ENCODE measurements around the gene DUSP6. TPM values are rescaled to one million over a fixed set of nuclear protein-coding genes. Genes with fewer than 3 reads are reported as not detected.

DUSP6 gene
- total RNA-seq, 1 experiment from 2014 or later: 20.3 TPM

GRCh38 chr12:89354612-89355067 lies 2.3 kb upstream of the DUSP6 start:
- Histone ChIP-seq H3K36me3 (ENCODE audit: control insufficient read depth, insufficient read depth, low read length) (peaks cover 4% of the 10 kb centered on the region; the same call in 1 of the 2 replicates), H3K27me3 (ENCODE audit: control insufficient read depth, insufficient read depth, low read length) (no peaks in the 10 kb centered on the region), H3K27ac (ENCODE audit: low read length) (peak overlapping the region; percentile 86), H3K4me1 (ENCODE audit: control insufficient read depth, insufficient read depth, low read length) (peaks cover 14% of the 10 kb centered on the region; the same call in 1 of the 2 replicates), H3K9me3 (ENCODE audit: control insufficient read depth, insufficient read depth, low read depth, low read length) (no peaks in the 10 kb centered on the region), H3K4me3 (ENCODE audit: low read depth in 2 of 2, low read length in 2 of 2) (peak overlapping the region; percentile 86 to 88)
- ChIA-PET POLR2A (interaction anchor here (0.7 kb wide), 2 partner anchors 79 to 337 kb away, joined by 3 read pairs; no protein-coding TSS in a partner anchor), CTCF (no interaction called here)
- intact Hi-C loops (cut with micrococcal nuclease; ENCODE audit: unreplicated experiment): loop anchor here (5.0 to 10.0 kb wide), 3 partner anchors 108 to 337 kb away; no protein-coding TSS in a partner anchor
- no TSS peak for BruUV-seq (replicated peaks)
- in situ Hi-C loops (cut with HindIII; ENCODE audit: low pct_unique_long_range_greater_than_20kb, low sequenced_read_pairs): no loop called here
- no peak for DNase-seq (ENCODE audit: low read depth, low spot score)
- TF ChIP-seq POLR2AphosphoS5 (IDR thresholded peaks at IDR 0.05; ENCODE audit: low read depth, low read length) (no peak), TCF7L2 (IDR thresholded peaks at IDR 0.05; ENCODE audit: low read depth, low read length) (no peak), SIN3A (IDR thresholded peaks at IDR 0.05; ENCODE audit: borderline replicate concordance, insufficient read depth, low read depth, low read length) (no peak)
- TF ChIP-seq, protein P1, sequence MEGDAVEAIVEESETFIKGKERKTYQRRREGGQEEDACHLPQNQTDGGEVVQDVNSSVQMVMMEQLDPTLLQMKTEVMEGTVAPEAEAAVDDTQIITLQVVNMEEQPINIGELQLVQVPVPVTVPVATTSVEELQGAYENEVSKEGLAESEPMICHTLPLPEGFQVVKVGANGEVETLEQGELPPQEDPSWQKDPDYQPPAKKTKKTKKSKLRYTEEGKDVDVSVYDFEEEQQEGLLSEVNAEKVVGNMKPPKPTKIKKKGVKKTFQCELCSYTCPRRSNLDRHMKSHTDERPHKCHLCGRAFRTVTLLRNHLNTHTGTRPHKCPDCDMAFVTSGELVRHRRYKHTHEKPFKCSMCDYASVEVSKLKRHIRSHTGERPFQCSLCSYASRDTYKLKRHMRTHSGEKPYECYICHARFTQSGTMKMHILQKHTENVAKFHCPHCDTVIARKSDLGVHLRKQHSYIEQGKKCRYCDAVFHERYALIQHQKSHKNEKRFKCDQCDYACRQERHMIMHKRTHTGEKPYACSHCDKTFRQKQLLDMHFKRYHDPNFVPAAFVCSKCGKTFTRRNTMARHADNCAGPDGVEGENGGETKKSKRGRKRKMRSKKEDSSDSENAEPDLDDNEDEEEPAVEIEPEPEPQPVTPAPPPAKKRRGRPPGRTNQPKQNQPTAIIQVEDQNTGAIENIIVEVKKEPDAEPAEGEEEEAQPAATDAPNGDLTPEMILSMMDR (IDR thresholded peaks at IDR 0.05): no peak
- TF ChIP-seq, protein P2, sequence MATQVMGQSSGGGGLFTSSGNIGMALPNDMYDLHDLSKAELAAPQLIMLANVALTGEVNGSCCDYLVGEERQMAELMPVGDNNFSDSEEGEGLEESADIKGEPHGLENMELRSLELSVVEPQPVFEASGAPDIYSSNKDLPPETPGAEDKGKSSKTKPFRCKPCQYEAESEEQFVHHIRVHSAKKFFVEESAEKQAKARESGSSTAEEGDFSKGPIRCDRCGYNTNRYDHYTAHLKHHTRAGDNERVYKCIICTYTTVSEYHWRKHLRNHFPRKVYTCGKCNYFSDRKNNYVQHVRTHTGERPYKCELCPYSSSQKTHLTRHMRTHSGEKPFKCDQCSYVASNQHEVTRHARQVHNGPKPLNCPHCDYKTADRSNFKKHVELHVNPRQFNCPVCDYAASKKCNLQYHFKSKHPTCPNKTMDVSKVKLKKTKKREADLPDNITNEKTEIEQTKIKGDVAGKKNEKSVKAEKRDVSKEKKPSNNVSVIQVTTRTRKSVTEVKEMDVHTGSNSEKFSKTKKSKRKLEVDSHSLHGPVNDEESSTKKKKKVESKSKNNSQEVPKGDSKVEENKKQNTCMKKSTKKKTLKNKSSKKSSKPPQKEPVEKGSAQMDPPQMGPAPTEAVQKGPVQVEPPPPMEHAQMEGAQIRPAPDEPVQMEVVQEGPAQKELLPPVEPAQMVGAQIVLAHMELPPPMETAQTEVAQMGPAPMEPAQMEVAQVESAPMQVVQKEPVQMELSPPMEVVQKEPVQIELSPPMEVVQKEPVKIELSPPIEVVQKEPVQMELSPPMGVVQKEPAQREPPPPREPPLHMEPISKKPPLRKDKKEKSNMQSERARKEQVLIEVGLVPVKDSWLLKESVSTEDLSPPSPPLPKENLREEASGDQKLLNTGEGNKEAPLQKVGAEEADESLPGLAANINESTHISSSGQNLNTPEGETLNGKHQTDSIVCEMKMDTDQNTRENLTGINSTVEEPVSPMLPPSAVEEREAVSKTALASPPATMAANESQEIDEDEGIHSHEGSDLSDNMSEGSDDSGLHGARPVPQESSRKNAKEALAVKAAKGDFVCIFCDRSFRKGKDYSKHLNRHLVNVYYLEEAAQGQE (IDR thresholded peaks at IDR 0.05; ENCODE audit: insufficient read depth in 1 of 2, low read depth in 2 of 2, low read length in 1 of 2): no peak
- no peak for ATAC-seq

DNA sequence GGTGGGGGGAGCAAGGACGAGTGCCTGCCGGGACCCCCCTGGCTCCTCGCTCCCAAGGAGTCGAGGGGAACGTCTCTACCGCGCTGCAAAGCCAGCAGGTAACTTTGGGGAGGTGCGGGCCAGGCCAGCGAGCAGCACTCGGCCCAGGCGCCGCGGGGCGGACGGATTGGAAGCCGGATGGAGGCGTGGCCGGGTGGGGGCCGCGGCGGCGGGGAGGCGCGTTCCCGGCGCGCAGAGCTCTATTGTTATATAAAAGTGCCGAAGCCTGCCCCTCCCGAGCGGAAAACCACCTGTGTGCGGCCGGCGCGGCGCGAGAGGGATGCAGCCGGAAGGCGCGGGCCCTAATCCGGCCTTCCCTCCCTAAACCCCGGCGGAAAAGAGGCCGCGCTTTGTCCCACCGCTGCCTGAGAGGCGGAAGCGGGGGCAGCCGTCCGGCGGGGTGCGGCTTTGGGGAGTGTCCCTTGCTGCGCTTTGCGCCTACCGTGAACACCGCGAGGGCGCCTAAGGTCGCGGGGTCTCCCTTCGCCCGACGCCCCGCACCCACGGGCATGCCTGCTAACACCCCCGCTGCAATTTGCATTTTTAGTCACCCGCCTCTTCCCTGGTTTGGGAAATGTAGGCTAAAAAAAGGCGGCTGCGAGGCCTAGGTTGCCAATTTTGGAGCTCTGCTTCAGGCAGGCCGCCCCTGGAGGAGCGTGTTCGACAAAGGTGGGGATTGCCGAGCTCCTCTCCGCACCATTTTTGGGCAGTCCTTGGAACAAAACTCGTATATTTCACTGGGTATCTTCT lies 1.7 kb upstream of the DUSP6 start:
- TF ChIP-seq TCF7L2 (IDR thresholded peaks at IDR 0.05; ENCODE audit: low read depth, low read length) (peak; percentile 84), SIN3A (IDR thresholded peaks at IDR 0.05; ENCODE audit: borderline replicate concordance, insufficient read depth, low read depth, low read length) (no peak; the same call in none of the 2 replicates)
- TF ChIP-seq, protein P2 (IDR thresholded peaks at IDR 0.05; ENCODE audit: insufficient read depth in 1 of 2, low read depth in 2 of 2, low read length in 1 of 2): no peak
- Histone ChIP-seq H3K9me3 (ENCODE audit: control insufficient read depth, insufficient read depth, low read depth, low read length) (no peaks in the 10 kb centered on the region), H3K27ac (ENCODE audit: low read length) (peak overlapping the region; percentile 86), H3K27me3 (ENCODE audit: control insufficient read depth, insufficient read depth, low read length) (no peaks in the 10 kb centered on the region), H3K36me3 (ENCODE audit: control insufficient read depth, insufficient read depth, low read length) (peaks cover 4% of the 10 kb centered on the region; the same call in 1 of the 2 replicates), H3K4me3 (ENCODE audit: low read depth in 2 of 2, low read length in 2 of 2) (peak overlapping the region; percentile 86 to 88), H3K4me1 (ENCODE audit: control insufficient read depth, insufficient read depth, low read length) (peaks cover 18% of the 10 kb centered on the region)
- ChIA-PET CTCF (no interaction called here), POLR2A (interaction anchor here (0.5 to 0.7 kb wide), 3 partner anchors 79 to 1882 kb away, joined by 3 read pairs; no protein-coding TSS in a partner anchor)
- ATAC-seq: peak; percentile 66
- intact Hi-C loops (cut with micrococcal nuclease; ENCODE audit: unreplicated experiment): loop anchor here (2.0 to 10.0 kb wide), 4 partner anchors 108 to 337 kb away; partner anchors contain the start of gene GALNT4
- DNase-seq (ENCODE audit: low read depth, low spot score): no peak
- in situ Hi-C loops (cut with HindIII; ENCODE audit: low pct_unique_long_range_greater_than_20kb, low sequenced_read_pairs): no loop called here
- no TSS peak for BruUV-seq (replicated peaks)

Measured in Panc1 (cell line).